SH-SY5Y (cell line): ENCODE measurements around the gene MTG2.

Experiments used
- GATA2 ChIP-seq: IDR thresholded peaks from 2 replicates; pipeline ENCODE4 v1.6.1; 2011; ENCODE audit warnings: mild to moderate bottlenecking, low read depth, low read length
- GATA3 ChIP-seq: IDR thresholded peaks from 2 replicates; pipeline ENCODE4 v1.6.1; 2011; ENCODE audit warnings: low read depth, mild to moderate bottlenecking, low read length, moderate library complexity

The MTG2 gene

DNA sequence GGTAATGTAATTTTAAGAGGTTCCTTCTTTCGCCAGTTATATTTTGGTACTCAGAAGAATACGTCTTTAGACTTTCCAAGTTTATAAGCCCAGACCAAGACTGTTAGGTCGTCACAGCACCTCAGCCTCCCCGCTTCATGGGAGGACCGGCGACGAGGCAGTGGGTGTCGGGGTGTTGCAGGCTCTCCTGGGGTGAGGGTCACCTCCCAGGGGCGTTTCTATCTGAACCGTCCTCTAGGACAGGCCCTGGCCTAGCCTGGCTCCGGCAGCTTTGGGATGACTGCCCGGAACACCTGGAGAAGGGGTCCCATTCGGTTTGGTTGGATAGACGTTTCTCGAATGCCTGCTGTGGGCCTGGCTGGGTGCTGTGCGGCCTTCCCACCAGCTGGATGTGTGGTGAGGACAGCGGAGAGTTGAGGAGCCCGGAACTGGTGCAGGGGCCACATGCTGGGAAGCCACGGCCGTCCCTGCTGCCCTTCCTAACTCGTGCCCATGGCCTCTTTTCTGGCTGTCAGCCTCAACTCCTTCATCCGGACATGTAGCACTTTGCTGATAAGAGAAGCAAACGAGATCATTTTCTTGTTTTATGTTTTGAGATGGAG, 56.6 kb downstream of the MTG2 start:
- TF ChIP-seq GATA3 (no peak), GATA2 (no peak)

- no peak for TF ChIP-seq GATA2
- no peak for TF ChIP-seq GATA3
Measured at GRCh38 chr20:62240020-62240685, 57.3 kb downstream of the MTG2 start.

- TF ChIP-seq GATA2 (no peak), GATA3 (no peak)
Measured at GRCh38 chr20:62241506-62241905, 58.7 kb downstream of the MTG2 start.

- TF ChIP-seq GATA3 = no peak
- TF ChIP-seq GATA2 = no peak
Measured at GRCh38 chr20:62242176-62242575, 59.3 kb downstream of the MTG2 start.

DNA sequence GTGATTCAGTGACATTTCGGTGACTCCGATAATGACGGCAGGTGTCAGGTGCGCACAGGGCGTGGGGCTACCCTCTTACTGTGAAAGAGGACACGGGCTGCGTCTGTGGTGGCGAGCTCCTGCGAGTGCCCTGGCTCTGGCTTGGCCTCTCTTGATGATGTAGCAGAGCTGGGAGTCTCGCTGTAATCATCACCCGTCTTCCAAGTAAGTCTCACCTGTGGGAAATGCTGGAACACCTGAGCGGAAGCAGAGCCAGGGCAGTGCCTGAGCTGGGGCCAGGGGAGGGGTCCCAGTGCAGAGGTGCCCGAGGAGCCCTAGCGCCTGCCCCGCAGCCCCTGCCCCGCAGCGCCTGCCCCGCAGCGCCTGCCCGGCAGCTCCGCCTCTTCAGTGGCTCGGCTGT, 60.3 kb downstream of the MTG2 start:
- TF ChIP-seq GATA3 = no peak

DNA sequence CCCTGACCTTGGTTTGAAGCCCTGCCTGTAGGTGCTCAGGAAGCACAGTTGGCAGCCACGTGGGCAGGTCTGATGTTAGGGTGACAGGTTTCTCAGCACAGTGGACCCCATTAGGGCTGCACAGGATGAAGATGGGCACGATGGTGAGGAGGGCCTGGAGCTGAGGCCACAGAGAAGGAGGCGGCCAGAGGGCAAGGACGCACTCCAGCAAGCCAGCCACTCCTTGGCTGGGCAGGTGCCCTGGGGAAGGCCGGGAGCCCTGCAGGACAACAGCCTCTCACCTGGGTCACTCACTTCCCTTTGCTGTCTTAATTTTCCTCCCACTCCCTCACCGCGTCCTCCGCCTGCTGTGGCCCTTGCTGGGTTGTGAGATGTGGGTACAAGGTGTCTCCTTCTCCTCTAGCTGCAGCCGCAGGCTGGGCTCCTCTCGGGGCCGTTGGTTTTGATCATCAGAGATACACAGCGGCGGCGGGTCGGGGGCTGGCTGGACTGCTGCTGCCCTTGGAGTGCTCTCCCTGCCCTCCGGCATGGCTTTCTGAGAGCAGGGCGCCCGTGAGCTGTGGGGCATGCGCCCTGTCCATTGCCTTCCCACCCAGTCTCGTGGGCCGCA, 61.2 kb downstream of the MTG2 start:
- no peak for TF ChIP-seq GATA3
- no peak for TF ChIP-seq GATA2

- TF ChIP-seq GATA3 (no peak), GATA2 (no peak)
Measured at GRCh38 chr20:62244644-62245108, 61.8 kb downstream of the MTG2 start.

DNA sequence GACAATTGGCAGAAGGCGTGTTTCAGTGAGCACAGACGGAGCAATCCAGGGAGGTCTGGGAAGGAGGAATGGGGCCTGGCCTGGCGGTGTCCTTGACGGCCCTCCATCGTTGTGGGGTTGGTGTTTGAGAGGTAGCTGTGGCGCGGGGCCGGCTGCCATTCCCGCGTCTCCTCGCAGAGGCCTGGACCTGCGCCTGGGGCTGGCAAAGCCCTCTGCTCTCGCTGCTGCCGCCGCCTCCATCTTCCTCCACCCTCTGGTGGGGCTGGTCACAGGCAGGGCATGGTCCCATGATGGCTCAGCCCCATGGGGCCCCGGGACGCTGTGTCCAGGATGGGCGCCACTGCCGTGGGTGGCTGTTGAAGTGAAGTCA, 63.1 kb downstream of the MTG2 start:
- no peak for TF ChIP-seq GATA3
- no peak for TF ChIP-seq GATA2

DNA sequence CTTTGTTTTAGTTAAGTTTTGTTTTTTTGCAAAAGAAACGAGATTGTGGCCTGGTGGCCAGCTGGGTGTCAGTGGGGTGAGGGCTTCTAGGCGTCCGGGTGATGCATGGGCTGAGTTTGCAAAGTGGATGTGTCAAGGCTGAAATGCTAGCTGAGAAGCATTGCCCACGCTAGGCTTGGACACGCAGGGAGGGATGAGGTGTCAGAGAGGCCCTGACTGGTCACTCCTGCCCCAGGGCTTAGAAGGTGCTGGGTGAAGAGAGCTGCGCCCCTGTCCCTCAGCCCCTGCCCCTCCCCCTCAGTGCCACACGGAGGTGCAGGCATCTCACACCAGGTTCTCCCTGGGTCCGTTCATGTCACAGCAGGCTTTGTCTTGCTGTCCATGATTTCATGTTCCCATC, 63.6 kb downstream of the MTG2 start:
- TF ChIP-seq GATA2 (no peak), GATA3 (no peak)

GRCh38 chr20:62246872-62247652, 64.2 kb downstream of the MTG2 start:
- TF ChIP-seq GATA3 = no peak
- no peak for TF ChIP-seq GATA2

DNA sequence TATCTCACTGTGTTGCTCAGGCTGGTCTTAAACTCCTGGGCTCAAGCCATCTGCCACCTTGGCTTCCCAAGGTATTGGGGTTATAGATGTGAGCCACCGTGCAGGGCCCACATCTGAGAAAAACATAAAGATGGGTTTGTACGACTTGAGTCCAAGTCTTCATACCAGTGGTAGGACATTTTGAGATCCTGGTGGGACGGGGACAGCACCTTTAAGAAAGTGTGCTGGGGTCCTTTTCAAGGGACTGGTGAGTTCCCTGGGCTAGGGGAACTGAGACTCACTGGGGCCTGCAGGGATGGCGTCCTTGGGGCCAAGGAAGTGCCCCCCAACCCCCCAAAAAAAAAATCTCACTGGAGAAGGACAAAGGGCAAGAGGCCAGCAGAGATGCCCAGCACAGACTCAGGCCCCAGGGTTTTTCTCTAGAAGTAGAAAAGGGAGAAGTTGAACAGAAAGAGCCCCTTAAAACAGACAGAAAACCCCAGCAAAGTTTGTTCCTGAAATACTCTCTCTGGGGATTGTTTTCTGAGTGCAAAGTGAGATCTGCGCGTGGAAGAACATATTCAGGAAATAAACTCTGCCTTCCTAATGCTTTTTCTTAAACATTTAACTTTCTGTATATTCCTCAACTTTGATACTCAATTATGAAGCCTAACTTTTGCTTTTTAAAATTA, 66.2 kb downstream of the MTG2 start:
- TF ChIP-seq GATA2 (no peak), GATA3 (no peak)

- TF ChIP-seq GATA2 = no peak
- TF ChIP-seq GATA3 = no peak
Measured at GRCh38 chr20:62252342-62252966, 69.6 kb downstream of the MTG2 start.
